Ascending aorta (tissue), 2 donors: ENCODE data around the gene ADAM23. TPM values are rescaled to one million over a fixed set of nuclear protein-coding genes. Genes with fewer than 3 reads are reported as not detected.

Source experiments
- DNase-seq, 2 donors: peaks; one replicate each; pipeline ENCODE4 v3.0.0-alpha.2; 2019; ENCODE audit warnings: low spot score in 2 of 2
- H3K27ac ChIP-seq, 2 donors: fragments of 200-600 bp; sonication (generic); one replicate each; pipeline ENCODE4 v1.5.1; 2016 to 2017; ENCODE audit warnings: mild to moderate bottlenecking in 1 of 2
- H3K27me3 ChIP-seq: fragments of 200-600 bp; sonication (generic); one replicate; pipeline ENCODE4 v1.5.1; 2017
- H3K36me3 ChIP-seq, 2 donors: fragments of 200-600 bp; sonication (generic); one replicate each; pipeline ENCODE4 v1.5.1; 2016
- H3K4me1 ChIP-seq, 2 donors: fragments of 200-600 bp; sonication (generic); one replicate each; pipeline ENCODE4 v1.5.1; 2016 to 2017; ENCODE audit warnings: mild to moderate bottlenecking in 1 of 2
- H3K4me3 ChIP-seq, 2 donors: fragments of 200-600 bp; sonication (generic); one replicate each; pipeline ENCODE4 v1.5.1; 2016 to 2017; ENCODE audit warnings: mild to moderate bottlenecking in 1 of 2
- H3K9me3 ChIP-seq, 2 donors: fragments of 200-600 bp; sonication (generic); one replicate each; pipeline ENCODE4 v1.5.1; 2016
- CTCF ChIP-seq, 3 experiments: fragments of 200-600 bp in 2 of 3; fragments of 450-650 bp in 1 of 3; sonication (generic) in 2 of 3; IDR thresholded peaks; one replicate each; pipeline ENCODE4 v1.5.1; 2016 to 2019; ENCODE audit warnings: antibody characterized with exemption in 3 of 3, mild to moderate bottlenecking in 1 of 3, moderate library complexity in 1 of 3
- intact Hi-C: fragments of 100-400 bp; cut with DNase I; formaldehyde crosslinking; loops from one replicate; pipeline ENCODE4 v1.15.1; 2023
- total RNA-seq: library from RNA; depleted of rRNA; stranded (reverse); fragments of >200 nt; gene quantifications from one replicate; pipeline ENCODE4 v1.1.0, GENCODE V29; 2016

Gene ADAM23
- total RNA-seq, 1 donor from 2014 or later = 2.3 TPM

DNA sequence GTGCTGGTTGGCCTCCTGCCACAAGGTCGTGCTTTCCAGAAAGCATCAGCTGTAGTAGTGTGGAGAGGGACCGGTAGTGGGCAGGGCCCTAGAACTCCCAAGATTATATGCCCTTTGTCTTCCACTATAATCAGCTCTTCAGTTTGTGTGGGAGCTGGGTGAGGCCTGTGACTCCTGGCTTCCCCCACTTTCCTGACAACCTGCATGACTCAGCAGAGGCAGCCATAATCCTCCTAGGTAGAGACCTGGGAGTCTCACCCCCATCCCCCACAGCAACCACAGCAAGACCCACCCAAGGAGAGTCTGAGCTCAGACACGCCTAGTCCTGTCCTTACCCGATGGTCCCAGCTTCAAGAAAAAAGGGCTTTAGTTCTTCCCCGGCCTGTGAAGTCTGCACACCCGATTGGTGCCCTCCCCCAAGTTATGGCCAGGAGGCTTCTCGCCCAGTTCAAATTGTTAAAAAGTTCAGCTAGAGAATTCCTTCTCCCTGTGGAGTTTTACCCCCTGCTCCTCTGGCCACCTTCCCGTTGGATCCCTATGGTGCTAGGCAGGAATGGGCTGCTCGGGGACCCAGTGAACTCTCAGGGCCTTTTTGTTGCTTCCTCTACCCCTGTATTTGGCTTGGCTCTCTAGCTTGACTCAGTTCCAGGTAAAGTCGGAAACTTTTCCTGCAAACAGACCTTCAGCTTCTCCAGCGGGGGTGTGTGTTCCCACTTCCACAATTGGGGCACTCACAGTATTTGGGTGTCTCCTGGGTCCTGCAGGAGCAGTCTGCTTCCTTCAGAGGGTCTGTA, 141.2 kb downstream of the ADAM23 start:
- no peaks in the 10 kb centered on the region for H3K9me3 ChIP-seq
- H3K36me3 ChIP-seq = no peaks in the 10 kb centered on the region
- intact Hi-C loops = no loop called here
- no peak for TF ChIP-seq CTCF (IDR thresholded peaks at IDR 0.05)
- no peaks in the 10 kb centered on the region for H3K27me3 ChIP-seq
- no peak overlapping the region for H3K4me3 ChIP-seq
- no peak for DNase-seq
- no peak overlapping the region for H3K27ac ChIP-seq
- no peaks in the 10 kb centered on the region for H3K4me1 ChIP-seq

GRCh38 chr2:206585335-206585734, 142.0 kb downstream of the ADAM23 start:
- Histone ChIP-seq H3K27me3 (no peaks in the 10 kb centered on the region), H3K9me3 (no peaks in the 10 kb centered on the region), H3K4me1 (no peaks in the 10 kb centered on the region), H3K4me3 (no peak overlapping the region), H3K27ac (no peak overlapping the region), H3K36me3 (no peaks in the 10 kb centered on the region)
- DNase-seq = no peak
- no peak for TF ChIP-seq CTCF (IDR thresholded peaks at IDR 0.05)
- intact Hi-C loops = no loop called here

GRCh38 chr2:206586609-206587008, 143.3 kb downstream of the ADAM23 start:
- Histone ChIP-seq H3K4me1 (no peaks in the 10 kb centered on the region), H3K27me3 (no peaks in the 10 kb centered on the region), H3K9me3 (no peaks in the 10 kb centered on the region), H3K36me3 (no peaks in the 10 kb centered on the region), H3K4me3 (no peak overlapping the region), H3K27ac (no peak overlapping the region)
- intact Hi-C loops = no loop called here
- TF ChIP-seq CTCF (IDR thresholded peaks at IDR 0.05) = no peak
- DNase-seq = no peak

DNA sequence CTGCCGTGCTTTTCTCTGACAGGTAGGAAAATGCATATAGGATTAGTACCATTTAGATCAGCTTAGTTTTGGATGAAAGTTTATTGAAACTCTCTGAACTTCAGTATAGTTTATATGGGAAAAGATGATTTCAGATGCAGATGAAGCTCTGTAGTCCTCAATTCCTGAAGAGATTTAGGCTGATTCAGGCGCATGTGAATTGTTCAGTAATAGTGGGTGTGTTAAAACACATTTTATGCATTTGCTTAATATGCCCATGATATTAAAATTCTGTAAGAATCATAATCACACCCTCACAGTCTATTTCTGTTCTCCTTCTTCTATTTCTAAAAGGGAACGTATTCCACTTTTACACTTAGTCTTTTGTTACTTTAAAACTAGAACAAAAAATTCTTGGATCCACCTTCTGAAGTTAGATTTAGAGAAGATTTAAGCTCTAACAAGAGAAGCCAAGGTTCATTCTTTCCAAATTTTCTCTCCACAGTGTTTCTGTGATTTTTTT, 154.4 kb downstream of the ADAM23 start:
- intact Hi-C loops = no loop called here
- no peak overlapping the region for H3K27ac ChIP-seq
- H3K27me3 ChIP-seq = no peaks in the 10 kb centered on the region
- H3K4me3 ChIP-seq = no peak overlapping the region
- no peak for TF ChIP-seq CTCF (IDR thresholded peaks at IDR 0.05)
- no peaks in the 10 kb centered on the region for H3K4me1 ChIP-seq
- H3K9me3 ChIP-seq = no peaks in the 10 kb centered on the region
- no peaks in the 10 kb centered on the region for H3K36me3 ChIP-seq
- DNase-seq = no peak

DNA sequence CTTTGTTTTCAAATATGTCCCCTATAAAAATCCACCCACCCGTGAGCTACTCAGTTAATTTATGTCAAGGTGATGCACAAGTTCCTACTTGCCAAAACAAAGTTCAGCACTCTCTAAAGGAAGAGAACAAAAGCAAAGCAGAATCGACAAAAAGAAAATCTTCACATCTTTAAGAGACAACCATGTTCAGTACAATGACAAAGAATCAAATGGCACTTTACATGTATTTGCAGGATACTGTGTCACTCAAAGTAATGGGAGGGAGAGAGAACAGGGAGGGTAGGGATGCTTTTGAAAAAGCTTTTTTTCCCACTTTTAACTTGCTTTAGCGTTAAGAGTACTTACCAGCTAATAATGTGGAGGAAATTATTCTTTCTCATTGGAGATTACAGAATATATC, 159.9 kb downstream of the ADAM23 start:
- DNase-seq = no peak
- no peaks in the 10 kb centered on the region for H3K4me1 ChIP-seq
- H3K9me3 ChIP-seq = no peaks in the 10 kb centered on the region
- no peak overlapping the region for H3K27ac ChIP-seq
- H3K4me3 ChIP-seq = no peak overlapping the region
- no peaks in the 10 kb centered on the region for H3K27me3 ChIP-seq
- intact Hi-C loops = no loop called here
- no peaks in the 10 kb centered on the region for H3K36me3 ChIP-seq
- no peak for TF ChIP-seq CTCF (IDR thresholded peaks at IDR 0.05)
